Body of pancreas (tissue), 4 donors: ENCODE data around the gene OR5B21.

Experiments used
- POLR2A ChIP-seq, 3 donors: fragments of 450-650 bp; IDR thresholded peaks; one replicate each; pipeline ENCODE4 v1.6.1; 2016; ENCODE audit warnings: antibody characterized with exemption in 3 of 3, mild to moderate bottlenecking in 2 of 3
- TF ChIP-seq, protein P1 (sequence below), 7 experiments: fragments of 450-650 bp in 4 of 7; fragments of 200-600 bp in 3 of 7; sonication (generic) in 3 of 7; IDR thresholded peaks; one replicate each; pipeline ENCODE4 v1.5.1; 2016 to 2019; ENCODE audit warnings: antibody characterized with exemption in 7 of 7

GRCh38 chr11:58504232-58504631, 3.7 kb downstream of the OR5B21 start:
- TF ChIP-seq, protein P1, sequence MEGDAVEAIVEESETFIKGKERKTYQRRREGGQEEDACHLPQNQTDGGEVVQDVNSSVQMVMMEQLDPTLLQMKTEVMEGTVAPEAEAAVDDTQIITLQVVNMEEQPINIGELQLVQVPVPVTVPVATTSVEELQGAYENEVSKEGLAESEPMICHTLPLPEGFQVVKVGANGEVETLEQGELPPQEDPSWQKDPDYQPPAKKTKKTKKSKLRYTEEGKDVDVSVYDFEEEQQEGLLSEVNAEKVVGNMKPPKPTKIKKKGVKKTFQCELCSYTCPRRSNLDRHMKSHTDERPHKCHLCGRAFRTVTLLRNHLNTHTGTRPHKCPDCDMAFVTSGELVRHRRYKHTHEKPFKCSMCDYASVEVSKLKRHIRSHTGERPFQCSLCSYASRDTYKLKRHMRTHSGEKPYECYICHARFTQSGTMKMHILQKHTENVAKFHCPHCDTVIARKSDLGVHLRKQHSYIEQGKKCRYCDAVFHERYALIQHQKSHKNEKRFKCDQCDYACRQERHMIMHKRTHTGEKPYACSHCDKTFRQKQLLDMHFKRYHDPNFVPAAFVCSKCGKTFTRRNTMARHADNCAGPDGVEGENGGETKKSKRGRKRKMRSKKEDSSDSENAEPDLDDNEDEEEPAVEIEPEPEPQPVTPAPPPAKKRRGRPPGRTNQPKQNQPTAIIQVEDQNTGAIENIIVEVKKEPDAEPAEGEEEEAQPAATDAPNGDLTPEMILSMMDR (IDR thresholded peaks at IDR 0.05), result no peak
- no peak for TF ChIP-seq POLR2A (IDR thresholded peaks at IDR 0.05)
